NOMO-1 (cell line): ENCODE data around the gene SPIB.

ENCODE experiments used
- DNase-seq, 2 experiments: peaks; one replicate each; lab custom pipeline; 2025; ENCODE audit not compliant: unreplicated experiment in 2 of 2; lab: John Stamatoyannopoulos, UW

The SPIB gene

DNA sequence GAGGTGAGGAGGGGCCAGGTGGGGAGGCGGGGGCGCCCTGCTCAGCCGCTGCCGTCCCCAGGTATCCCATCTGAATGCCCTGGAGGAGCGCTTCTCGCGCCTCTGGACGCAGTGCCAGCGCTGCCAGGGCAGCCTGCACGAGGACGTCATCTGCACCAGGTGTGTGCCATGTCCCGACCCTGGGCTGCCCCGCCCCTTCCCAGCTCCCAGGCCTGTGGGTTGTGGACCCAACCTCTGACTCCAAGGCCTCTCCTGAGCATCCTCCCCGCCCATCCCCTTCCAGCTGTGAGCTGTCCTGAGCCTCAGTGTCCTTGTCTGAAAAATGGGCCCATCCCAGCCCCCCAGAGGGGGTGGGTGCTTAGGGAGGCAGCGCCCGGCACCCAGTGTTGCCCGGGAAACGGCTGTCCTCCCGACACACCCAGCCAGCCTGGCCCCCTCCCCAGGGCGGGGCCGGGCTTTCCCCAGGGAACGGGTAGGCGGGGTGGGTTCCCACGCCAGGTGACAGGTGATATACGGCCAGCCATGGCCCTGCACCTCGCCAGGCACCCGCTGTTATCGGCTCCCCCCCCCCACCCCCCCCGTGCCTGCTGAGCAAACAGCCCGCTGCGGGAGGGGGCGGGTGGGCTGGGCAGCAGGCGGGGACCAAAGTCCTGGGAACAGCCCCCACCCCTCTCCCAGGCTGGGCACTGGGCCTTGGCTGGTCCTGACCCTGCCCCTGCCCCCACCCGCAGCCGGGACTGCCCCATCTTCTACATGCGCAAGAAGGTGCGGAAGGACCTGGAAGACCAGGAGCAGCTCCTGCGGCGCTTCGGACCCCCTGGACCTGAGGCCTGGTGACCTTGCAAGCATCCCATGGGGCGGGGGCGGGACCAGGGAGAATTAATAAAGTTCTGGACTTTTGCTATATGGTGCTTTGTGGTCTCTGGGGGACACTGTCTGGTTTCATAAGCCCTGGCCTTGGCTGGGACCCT is 1.3 kb upstream of the SPIB start:
- DNase-seq, result no peak

DNA sequence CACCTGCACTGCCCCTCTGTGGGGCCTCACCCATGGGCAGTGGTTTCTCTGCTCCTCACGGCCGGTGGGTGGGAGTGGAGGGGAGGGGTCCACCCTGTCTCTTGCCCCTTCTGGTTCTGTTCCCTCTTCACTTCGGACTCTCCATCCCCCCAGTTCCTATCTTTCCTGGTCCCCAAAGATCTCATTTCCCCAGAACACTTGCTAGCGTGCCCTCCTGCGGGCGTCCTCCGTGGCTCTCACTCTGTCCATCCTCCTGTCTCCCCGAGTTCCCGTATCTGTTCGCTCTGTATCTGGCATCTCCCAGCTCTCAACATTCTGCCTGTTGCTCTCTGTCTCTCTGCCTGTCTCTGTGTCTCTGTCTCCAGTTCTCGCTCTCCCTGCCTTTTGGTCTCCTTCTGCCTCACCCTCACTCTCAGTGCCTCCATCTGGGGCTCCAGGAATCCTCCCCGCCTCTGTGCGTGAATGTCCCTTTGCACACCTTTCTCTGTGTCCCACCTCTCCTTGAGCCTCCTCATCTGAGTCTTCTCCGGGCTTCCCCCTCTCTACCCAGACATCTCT is 363 bp downstream of the SPIB start:
- no peak for DNase-seq

DNA sequence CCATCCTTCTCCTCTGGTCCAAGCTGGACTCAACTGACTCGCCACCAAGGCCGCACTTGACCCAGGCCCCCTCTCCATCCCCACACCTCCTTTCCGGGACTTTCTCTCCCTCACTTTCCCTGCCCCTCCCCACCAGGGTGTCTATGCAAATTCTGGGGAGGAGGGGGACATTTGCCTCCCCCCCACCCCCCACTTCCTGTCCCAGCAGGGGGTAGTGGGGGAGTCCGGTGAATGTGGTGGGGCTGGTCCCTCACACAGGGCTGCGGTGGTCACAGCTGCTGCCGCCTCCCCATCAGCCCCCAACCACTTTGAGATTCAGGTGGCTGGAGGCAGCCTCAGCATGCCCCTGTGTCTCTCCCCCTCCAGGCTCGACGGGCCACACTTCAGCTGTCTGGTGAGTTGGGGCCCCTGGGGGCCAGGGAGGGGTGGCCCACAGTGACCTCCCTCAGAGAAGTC is 870 bp downstream of the SPIB start:
- DNase-seq, result no peak

DNA sequence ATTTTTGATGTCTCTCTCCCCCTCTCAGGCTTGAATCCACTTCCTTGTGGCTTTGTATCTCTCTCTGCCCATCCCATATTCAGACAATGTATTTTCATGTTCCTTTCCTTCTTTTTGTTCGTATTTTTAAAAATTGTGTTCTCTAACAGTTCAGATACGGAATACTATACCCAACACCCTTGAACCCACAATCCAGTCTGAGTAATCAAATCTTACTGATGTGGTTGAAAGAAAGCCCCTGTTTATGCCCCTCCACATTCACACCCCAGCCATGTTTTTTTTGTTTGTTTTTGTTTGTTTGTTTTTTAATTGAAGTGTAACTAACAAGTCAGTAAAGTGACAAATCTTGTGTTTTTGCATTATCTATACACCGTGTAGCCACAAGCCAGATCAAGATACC is 1.4 kb downstream of the SPIB start:
- no peak for DNase-seq

DNA sequence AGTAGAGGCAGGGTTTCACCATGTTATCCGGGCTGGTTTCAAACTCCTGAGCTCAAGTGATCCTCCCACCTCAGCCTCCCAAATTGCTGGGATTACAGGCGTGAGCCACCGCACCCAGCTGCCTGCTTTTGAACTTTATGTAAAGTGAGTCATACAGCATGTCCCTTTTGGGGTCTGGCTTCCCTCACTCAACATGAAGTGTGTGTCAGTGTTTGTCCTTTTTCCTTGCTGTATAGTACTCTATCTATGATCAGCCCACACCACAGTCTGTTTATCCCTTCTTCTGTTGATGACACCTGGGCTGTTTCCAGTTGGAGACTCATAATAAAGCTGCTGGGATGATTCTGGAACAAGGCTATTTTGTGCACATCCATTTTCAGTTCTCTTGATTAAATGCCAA is 2.1 kb downstream of the SPIB start:
- DNase-seq, result no peak

DNA sequence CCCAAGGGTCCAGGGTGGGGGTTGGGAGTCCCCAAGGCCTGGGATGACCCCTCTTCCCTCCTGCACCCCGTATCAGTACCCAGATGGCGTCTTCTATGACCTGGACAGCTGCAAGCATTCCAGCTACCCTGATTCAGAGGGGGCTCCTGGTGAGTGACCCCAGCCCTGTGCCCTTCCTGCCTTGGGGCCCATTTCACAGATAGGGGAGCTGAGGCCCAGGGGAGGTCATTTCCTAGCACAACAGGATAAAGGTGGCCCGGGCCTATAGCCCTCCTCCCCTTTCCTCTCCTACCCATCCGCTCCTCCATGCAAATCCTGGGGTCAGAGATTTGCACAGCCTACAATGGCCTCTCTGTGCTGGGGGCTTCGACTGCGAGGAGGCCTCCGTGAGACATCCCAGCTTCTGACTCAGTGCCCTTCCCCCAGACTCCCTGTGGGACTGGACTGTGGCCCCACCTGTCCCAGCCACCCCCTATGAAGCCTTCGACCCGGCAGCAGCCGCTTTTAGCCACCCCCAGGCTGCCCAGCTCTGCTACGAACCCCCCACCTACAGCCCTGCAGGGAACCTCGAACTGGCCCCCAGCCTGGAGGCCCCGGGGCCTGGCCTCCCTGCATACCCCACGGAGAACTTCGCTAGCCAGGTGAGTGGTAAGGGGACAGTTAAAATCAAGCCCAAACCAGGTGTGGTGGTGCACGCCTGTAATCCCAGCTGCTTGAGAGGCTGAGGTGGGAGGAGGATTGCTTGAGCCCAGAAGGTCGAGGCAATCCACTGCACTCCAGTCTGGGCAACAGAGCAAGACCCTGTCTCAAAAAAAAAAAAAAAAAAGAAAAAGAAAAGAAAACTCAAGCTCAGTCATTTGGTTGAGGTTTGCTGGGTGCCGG is 3.9 kb downstream of the SPIB start:
- DNase-seq, result no peak

DNA sequence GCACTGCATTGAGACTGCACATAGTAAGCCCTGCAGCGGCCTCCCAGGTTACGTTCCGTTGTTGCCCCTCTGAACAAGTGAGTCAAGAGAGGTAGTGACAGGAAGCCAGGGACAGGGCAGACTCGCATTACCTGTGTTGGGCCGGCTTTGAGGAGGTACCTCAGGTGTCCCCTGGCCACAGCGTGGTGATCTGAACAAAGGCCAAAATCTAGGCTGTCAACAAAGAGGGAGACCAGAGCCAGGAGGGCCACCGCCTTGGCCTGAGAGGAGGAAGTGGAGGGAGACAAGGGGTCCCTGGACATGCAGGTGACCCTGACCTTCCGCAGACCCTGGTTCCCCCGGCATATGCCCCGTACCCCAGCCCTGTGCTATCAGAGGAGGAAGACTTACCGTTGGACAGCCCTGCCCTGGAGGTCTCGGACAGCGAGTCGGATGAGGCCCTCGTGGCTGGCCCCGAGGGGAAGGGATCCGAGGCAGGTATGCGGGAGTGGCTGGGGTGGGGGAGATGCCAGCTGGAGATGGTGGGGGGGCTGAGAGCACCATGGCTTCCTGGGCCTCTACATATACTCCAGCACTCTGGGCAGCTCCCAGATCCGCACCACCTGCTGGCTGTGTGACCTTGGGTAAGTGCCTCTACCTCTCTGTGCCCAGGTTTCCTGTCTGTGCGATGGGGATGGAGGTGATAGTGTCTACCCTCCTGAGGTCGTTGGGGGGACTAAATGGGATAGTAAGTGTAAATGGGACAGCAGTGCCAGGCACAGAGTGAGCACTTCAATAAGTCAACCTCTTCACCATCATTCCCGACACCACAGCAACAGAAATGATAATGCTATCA is 4.8 kb downstream of the SPIB start:
- DNase-seq, result no peak

DNA sequence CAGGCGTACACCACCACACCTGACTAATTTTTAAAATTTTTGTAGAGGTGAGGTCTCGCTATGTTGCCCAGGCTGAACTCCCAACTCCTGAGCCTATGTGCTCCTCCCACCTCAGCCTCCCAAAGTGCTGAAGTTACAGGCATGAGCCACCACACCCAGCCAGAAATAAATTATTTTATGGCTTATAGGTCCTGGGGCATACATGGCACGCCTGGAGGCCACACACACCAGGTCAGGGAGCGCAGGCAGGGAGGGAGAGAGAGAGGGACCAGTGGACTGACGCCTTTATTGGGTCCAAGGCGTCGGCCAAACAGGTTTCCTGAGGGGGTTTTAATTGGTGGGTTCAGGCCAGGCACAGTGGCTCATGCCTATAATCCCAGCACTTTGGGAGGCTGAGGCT is 6.8 kb downstream of the SPIB start:
- no peak for DNase-seq

DNA sequence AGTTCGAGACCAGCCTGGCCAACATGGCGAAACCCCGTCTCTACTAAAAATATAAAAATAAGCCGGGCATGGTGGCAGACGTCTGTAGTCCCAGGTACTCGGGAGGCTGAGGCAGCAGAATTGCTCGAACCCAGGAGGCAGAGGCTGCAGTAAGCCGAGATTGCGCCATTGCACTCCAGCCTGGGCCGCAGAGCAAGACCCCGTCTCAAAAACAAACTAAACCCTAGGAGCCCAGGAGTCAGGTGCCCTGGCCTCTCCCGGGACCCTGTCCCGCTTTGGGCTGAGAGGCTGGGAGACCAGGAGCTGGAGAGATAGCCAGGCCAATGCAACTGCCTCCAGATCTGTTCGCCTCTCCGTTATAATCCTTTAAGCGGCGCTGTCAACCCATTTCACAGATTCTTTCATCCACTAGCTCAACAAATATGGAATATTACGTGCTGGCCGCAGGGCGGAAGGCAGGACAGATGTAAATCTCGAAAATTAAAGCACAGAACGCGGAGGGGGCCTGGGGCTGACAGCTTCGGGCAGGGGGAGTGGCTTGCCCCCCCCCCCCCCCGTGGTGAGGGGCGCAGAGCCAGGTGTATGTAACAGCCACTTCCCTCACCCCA is 8.7 kb downstream of the SPIB start:
- DNase-seq, result no peak

DNA sequence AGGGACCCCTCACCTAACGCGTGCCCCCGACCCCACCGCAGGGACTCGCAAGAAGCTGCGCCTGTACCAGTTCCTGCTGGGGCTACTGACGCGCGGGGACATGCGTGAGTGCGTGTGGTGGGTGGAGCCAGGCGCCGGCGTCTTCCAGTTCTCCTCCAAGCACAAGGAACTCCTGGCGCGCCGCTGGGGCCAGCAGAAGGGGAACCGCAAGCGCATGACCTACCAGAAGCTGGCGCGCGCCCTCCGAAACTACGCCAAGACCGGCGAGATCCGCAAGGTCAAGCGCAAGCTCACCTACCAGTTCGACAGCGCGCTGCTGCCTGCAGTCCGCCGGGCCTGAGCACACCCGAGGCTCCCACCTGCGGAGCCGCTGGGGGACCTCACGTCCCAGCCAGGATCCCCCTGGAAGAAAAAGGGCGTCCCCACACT is 9.3 kb downstream of the SPIB start:
- DNase-seq, result peak; percentile 93 to 96

DNA sequence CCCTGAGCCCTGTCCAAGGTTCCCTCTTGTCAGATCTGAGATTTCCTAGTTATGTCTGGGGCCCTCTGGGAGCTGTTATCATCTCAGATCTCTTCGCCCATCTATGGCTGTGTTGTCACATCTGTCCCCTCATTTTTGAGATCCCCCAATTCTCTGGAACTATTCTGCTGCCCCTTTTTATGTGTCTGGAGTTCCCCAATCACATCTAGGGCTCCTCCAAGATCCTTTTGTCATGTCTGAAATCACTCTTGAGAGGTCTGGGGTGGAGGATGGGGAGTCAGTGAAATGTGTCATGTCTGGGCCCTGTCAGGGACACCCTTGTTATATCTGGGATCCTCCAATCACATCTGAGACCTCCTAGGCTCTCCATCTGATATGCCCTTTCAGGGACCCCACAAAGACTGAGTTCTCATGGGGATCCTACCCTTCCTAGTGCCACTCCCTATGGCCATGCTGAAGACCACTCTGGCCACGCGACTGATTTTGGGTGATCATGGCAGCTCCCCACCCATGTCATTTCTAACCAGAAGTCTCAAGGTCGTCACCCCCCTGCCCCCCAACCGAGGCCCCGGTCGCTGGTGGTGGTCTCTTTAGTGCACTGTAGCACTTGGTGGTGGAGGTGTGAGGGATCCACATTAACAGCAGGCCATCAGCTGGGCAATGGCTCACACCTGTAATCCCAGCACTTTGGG is 10.2 kb downstream of the SPIB start:
- no peak for DNase-seq

DNA sequence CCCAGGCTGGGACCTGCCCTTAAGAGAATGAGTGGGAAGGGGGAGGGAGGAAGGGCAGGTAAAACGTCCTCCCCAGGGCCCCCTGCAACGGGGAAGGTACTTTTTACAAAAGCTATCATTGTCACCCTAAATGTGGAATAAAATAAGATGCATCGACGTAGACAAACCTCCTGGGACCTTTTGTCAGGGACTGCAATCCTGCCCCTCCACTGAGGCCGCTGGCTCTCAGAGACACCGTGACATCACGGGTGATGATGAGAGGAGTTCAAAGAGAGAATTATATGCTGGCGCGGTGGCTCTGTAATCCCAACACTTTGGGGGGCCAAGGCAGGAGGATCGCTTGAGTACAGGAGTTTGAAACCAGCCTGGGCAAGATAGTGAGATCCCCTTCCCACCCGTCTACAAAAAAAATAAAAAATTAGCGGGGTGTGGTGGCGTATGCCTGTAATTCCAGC is 12.2 kb downstream of the SPIB start:
- DNase-seq, result no peak

DNA sequence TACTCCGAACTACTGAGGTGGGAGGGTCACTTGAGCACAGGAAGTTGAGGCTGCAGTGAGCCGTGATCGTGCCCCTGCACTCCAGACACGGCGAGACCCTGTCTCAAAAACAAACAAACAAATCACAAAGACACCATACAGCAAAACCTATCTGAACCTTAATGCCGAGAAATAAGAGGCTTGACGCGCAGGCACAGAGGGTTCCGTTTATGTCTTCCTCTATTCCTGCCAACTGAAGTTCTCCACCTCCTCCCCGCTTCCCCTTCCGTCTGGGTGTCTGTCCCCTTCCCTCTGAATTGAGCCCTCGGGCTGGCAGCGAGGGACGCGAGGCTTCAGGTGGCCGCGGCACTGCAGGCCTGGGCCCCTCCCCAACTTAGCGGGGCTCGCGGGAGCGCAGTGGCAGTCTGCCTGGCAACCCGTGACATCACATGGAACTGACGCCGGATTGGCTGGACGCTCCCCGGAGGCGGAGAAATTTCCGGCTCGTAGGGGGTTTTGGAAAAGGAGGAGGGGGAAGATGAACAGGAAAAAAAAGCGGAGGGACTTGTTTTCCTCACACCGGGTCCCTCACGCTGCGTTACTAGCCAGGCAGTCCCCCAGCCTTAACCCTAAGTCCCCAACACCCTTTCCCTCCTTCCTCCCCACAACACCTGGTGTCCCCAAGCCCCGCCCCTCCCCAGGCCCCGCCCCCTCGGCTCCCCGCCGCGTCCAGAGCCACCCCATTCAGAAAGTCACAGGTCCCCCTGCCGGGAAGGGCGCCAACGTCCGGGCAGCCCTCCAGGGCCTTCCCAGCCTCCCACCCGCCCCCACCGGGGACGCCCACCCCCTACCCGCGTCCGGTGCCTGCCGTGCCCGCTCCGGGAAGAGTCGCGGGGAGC is 12.8 kb downstream of the SPIB start:
- DNase-seq, result peak; percentile 77 to 82

DNA sequence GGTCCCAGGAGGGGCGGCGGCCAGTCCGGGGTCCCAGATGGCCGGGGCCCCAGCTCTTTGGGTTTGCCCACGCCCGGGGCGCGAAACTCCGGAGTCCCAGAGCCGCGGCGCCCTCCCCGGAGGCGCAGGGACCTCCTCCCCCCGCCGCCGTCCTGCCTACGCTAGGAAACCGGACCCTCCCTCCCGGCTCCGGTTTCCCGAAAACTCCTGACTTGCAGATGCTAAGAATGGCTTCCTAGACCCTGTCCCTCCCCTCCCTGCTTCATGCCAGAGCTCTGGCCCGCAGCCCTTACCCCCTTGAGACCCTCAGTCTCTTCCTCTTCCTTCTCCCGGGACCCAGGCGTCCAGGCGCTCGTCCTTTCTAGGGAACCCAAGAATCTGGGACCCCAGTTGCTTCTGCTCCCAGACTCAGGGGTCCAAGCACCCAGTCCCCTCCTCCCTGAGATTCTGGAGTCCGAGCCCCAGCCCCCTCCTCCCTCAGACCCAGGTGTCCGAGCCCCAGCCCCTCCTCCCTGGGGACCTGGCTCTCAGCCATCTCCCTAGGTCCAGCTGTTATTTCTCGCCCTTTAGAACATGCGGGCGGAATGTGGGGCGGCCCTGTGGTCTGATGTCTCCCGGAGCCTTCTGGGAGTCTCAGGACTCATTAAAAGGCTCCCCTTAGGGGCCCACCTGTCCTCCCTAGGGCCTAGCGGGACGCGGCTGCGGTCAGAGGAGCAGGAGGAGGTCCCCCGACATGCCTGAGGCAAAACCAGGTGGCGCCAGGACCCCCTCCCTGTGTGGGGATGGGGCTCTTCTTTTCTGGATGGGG is 13.7 kb downstream of the SPIB start, which contains the start of gene MYBPC2:
Gene MYBPC2, plus strand, starts transcription at position 672 of the 808 bp plus-strand sequence. Its CDS starts 62 bp downstream, at position 734.
- no peak for DNase-seq

DNA sequence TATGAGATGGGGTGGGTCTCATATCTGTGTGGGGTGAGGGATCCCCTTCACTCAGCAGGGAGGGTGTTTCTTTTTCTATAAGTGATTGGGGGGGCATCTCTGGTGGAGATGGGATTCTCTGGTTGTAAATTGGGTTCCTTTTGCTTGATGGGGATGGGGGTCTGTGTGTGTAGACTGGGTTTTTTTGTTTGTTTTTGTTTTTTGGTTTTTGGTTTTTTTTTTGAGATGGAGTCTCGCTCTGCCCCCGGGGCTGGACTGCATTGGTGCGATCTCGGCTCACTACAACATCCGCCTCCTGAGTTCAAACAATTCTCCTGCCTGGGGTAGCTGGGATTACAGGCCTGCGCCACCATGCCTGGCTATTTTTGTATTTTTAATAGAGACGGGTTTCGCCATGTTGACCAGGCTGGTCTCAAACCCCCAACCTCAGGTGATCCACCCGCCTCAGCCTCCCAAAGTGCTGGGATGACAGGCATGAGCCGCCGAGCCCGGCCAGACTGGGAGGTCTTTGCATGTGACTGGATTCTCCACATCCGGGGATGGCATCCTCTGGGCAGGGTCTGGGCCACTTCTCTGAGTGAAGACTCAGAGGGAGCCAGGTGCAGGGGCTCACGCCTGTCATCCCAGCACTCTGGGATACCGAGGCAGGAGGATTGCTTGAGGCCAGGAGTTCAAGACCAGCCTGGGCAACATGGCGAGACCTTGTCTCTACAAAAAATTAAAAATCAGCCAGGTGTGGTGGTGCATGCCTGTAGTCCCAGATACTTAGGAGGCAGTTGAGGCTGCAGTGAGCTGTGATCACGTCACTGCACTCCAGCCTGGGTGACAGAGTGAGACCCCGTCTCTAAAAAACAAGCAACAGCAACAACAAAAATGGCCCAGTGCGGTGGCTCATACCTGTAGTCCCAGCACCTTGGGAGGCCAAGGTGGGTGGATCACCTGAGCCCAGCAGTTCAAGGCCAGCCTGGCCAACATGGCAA is 14.8 kb downstream of the SPIB start:
- DNase-seq, result no peak

DNA sequence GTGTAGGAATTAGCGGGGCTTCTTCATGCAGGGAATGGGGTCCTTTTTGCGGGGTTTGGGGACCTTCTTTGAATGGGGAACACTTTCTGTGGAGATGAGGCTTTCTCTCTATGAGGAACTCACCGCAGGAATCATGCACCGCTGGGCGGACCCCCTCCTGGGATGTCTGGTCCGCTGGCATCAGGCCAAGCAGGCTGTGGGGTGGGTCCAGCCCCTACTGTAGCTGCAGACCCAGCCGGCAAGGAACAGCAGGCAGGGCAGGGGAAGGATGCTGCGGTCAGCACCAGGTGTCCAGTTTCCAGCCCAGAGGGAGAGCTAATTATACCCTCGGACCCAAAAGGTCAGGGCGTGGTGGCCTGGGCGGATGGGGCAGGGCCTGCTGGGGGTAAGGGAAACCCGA is 15.8 kb downstream of the SPIB start:
- DNase-seq, result no peak
